ENCODE data around the gene GABRR1.

- TF ChIP-seq CTCF (IDR thresholded peaks at IDR 0.05; ENCODE audit: low read depth, low read length, poor library complexity, severe bottlenecking) = peak; percentile 60
- no peak for TF ChIP-seq EZH2phosphoT487 (IDR thresholded peaks at IDR 0.05; ENCODE audit: borderline replicate concordance, low read length)
These were observed 22.2 kb upstream of the GABRR1 start for GRCh38 chr6:89239338-89239737.
